Activated T-helper 1 cell treated with anti-CD3 and anti-CD28 coated beads, Interleukin-12 subunit alpha, Interleukin-12 subunit beta, Interleukin-2, Interleukin-4 antibody, amounts not matched to agents 30 ng/mL and 10 ng/mL and 1 ng/mL, durations not matched to agents 14 hours and 24 hours and 36 hours (primary cell): ENCODE measurements around the gene CYP26C1. TPM values are rescaled to one million over a fixed set of nuclear protein-coding genes. Genes with fewer than 3 reads are reported as not detected.

ENCODE experiments used
- DNase-seq: peaks from one replicate; pipeline ENCODE4 v3.0.0; 2021; ENCODE audit warnings: low spot score
- H3K27ac Mint-ChIP-seq: one replicate; pipeline ENCODE4 v1.8.0; 2021; ENCODE audit warnings: mild to moderate bottlenecking, mixed read lengths
- H3K27me3 Mint-ChIP-seq: one replicate; pipeline ENCODE4 v1.8.0; 2022; ENCODE audit warnings: mild to moderate bottlenecking, moderate library complexity, mixed read lengths; ENCODE audit not compliant: insufficient read depth
- H3K36me3 Mint-ChIP-seq: one replicate; pipeline ENCODE4 v1.8.0; 2021; ENCODE audit warnings: low read depth, mixed read lengths
- H3K4me1 Mint-ChIP-seq: one replicate; pipeline ENCODE4 v1.8.0; 2021; ENCODE audit warnings: low read depth, mixed read lengths
- H3K4me3 Mint-ChIP-seq: one replicate; pipeline ENCODE4 v1.8.0; 2021; ENCODE audit warnings: mild to moderate bottlenecking, moderate library complexity, mixed read lengths
- H3K9me3 Mint-ChIP-seq: one replicate; pipeline ENCODE4 v1.8.0; 2021; ENCODE audit warnings: mixed read lengths
- intact Hi-C: fragments of 100-400 bp; cut with micrococcal nuclease; formaldehyde crosslinking; loops from one replicate; pipeline ENCODE4 v1.15.1; 2024
- total RNA-seq: library from RNA; stranded (reverse); gene quantifications from 2 replicates; pipeline ENCODE4 v1.2.3, GENCODE V29; 2022

Gene CYP26C1
- total RNA-seq, 1 donor from 2014 or later, result not detected

GRCh38 chr10:93074597-93075368, 14.2 kb downstream of the CYP26C1 start:
- no peak overlapping the region for H3K27ac Mint-ChIP-seq
- intact Hi-C loops, result loop anchor here (1.0 to 10.0 kb wide), 5 partner anchors 12 to 430 kb away; no protein-coding TSS in a partner anchor
- no peaks in the 10 kb centered on the region for H3K36me3 Mint-ChIP-seq
- no peaks in the 10 kb centered on the region for H3K9me3 Mint-ChIP-seq
- no peak for DNase-seq
- H3K4me1 Mint-ChIP-seq, result peaks cover 16% of the 10 kb centered on the region
- peaks cover 81% of the 10 kb centered on the region for H3K27me3 Mint-ChIP-seq
- H3K4me3 Mint-ChIP-seq, result peak overlapping the region; percentile 39

DNA sequence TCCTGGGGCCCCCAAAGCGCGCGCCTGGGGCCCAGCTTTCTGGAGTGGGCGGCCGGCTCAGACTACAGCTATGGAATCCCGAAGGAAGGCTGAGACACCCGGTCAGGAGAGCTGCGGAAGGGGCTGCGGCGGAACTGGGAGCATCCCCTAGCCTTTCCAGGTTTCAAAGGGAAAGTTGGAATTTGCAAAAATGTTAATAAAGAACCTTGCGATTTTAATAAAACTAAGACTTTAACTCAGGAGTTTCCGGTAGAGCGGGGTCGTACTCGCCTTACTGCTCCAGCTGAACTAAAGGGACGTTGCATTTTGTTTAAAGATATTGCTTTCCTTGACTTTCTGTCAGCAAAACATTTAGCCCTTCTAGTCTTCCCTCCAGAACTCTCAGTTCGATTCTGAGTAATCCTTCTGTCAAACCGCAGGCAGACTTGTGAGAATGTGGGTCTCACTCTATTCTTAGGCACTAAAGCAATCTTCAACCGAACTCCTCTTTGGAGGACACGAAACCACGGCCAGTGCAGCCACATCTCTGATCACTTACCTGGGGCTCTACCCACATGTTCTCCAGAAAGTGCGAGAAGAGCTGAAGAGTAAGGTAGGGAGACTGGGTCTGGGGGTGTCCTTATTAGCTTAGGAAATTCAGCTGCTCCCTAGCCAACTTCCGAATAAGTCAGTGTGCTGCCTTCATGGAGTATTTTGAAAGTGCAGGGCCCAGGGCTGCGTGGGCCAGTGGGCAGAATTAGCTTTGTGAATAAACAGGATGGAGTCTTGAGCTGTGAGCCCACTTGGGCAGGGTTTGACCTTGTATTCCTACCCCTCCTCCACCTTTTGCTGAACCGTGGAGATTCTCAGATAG, 15.0 kb downstream of the CYP26C1 start:
- peaks cover 77% of the 10 kb centered on the region for H3K27me3 Mint-ChIP-seq
- no peaks in the 10 kb centered on the region for H3K9me3 Mint-ChIP-seq
- no peak overlapping the region for H3K4me3 Mint-ChIP-seq
- H3K36me3 Mint-ChIP-seq, result no peaks in the 10 kb centered on the region
- no peak overlapping the region for H3K27ac Mint-ChIP-seq
- intact Hi-C loops, result loop anchor here (1.0 to 10.0 kb wide), 4 partner anchors 13 to 429 kb away; no protein-coding TSS in a partner anchor
- peaks cover 21% of the 10 kb centered on the region for H3K4me1 Mint-ChIP-seq
- no peak for DNase-seq

DNA sequence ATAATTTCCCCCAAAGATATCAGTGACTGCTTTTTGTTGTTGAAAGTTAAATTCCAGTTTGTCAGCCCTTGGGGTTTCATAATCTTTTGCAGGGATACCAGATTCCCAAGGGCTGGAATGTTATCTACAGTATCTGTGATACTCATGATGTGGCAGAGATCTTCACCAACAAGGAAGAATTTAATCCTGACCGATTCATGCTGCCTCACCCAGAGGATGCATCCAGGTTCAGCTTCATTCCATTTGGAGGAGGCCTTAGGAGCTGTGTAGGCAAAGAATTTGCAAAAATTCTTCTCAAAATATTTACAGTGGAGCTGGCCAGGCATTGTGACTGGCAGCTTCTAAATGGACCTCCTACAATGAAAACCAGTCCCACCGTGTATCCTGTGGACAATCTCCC, 16.3 kb downstream of the CYP26C1 start:
- no peak for DNase-seq
- Mint-ChIP-seq H3K4me1 (peaks cover 21% of the 10 kb centered on the region), H3K9me3 (no peaks in the 10 kb centered on the region), H3K27me3 (peaks cover 71% of the 10 kb centered on the region), H3K4me3 (no peak overlapping the region), H3K36me3 (no peaks in the 10 kb centered on the region), H3K27ac (no peak overlapping the region)
- intact Hi-C loops, result loop anchor here (10.0 kb wide), 2 partner anchors 192 to 428 kb away; no protein-coding TSS in a partner anchor

DNA sequence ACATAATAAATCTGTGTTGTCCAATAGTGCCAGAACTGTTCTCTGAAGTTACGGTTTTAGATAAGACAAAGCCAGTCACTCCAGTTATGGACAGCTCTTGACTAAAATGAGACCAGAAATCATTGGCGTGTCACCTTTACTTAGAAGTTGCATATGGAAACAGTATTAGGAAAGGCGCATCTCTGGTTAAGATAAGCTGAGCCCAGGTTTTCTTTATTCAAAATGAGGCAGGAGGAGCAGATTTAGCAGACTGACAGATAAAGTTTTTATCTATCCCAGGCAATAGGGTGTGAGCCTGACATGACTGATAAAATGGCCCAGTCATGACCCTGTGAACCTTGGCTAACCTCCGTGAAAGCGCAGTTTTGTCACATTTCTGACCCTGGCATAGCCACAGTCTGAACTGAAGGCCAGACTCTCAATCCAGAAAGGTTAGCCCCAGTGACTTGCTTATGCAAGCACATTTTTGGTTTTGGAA, 17.3 kb downstream of the CYP26C1 start:
- H3K27me3 Mint-ChIP-seq, result peaks cover 64% of the 10 kb centered on the region
- no peak overlapping the region for H3K27ac Mint-ChIP-seq
- peaks cover 17% of the 10 kb centered on the region for H3K4me1 Mint-ChIP-seq
- no peak overlapping the region for H3K4me3 Mint-ChIP-seq
- H3K36me3 Mint-ChIP-seq, result no peaks in the 10 kb centered on the region
- no peaks in the 10 kb centered on the region for H3K9me3 Mint-ChIP-seq
- intact Hi-C loops, result loop anchor here (10.0 kb wide), 2 partner anchors 193 to 427 kb away; no protein-coding TSS in a partner anchor
- DNase-seq, result no peak

- Mint-ChIP-seq H3K4me3 (no peak overlapping the region), H3K27ac (no peak overlapping the region), H3K36me3 (no peaks in the 10 kb centered on the region), H3K4me1 (peaks cover 9% of the 10 kb centered on the region), H3K9me3 (no peaks in the 10 kb centered on the region), H3K27me3 (peaks cover 56% of the 10 kb centered on the region)
- intact Hi-C loops, result loop anchor here (1.0 to 10.0 kb wide), 5 partner anchors 195 to 425 kb away; partner anchors contain the start of gene MYOF
- no peak for DNase-seq
These were observed 19.2 kb downstream of the CYP26C1 start for GRCh38 chr10:93079663-93080349.

GRCh38 chr10:93080350-93081046, 19.9 kb downstream of the CYP26C1 start:
- Mint-ChIP-seq H3K4me3 (no peak overlapping the region), H3K27ac (no peak overlapping the region), H3K9me3 (no peaks in the 10 kb centered on the region), H3K36me3 (no peaks in the 10 kb centered on the region), H3K27me3 (peaks cover 49% of the 10 kb centered on the region), H3K4me1 (peaks cover 5% of the 10 kb centered on the region)
- intact Hi-C loops, result loop anchor here (1.0 kb wide), 3 partner anchors 209 to 402 kb away; partner anchors contain the start of gene MYOF
- DNase-seq, result peak; percentile 23

DNA sequence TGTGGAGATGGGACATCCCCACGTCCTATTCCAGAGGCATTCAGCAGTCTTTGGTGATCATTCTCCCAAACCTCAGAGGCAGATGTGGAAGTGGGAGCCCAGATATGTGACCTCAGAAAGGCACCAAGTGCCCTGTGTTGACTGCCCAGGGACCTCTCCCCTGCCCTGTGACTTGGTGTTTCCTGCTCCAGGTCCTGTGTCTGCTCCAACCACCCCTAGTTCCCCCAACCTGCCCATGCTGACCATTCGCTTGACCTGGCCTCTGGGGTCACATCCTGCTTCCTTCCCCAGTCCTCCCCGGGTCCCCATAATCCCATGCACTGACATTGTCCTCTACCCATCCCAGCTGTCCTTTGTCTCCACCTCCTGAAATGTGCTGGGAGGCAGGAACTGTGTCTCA, 20.7 kb downstream of the CYP26C1 start:
- Mint-ChIP-seq H3K27ac (no peak overlapping the region), H3K9me3 (no peaks in the 10 kb centered on the region), H3K36me3 (no peaks in the 10 kb centered on the region), H3K4me1 (peaks cover 5% of the 10 kb centered on the region), H3K27me3 (peaks cover 41% of the 10 kb centered on the region), H3K4me3 (no peak overlapping the region)
- intact Hi-C loops, result no loop called here
- DNase-seq, result no peak

- H3K4me3 Mint-ChIP-seq, result no peak overlapping the region
- intact Hi-C loops, result no loop called here
- H3K4me1 Mint-ChIP-seq, result peaks cover 5% of the 10 kb centered on the region
These were observed 21.2 kb downstream of the CYP26C1 start for GRCh38 chr10:93081834-93082233.

GRCh38 chr10:93083743-93084539, 23.3 kb downstream of the CYP26C1 start:
- H3K4me1 Mint-ChIP-seq, result peaks cover 5% of the 10 kb centered on the region
- no peak overlapping the region for H3K4me3 Mint-ChIP-seq
- no peak for DNase-seq
- peaks cover 22% of the 10 kb centered on the region for H3K27me3 Mint-ChIP-seq
- no peak overlapping the region for H3K27ac Mint-ChIP-seq
- no peaks in the 10 kb centered on the region for H3K36me3 Mint-ChIP-seq
- H3K9me3 Mint-ChIP-seq, result no peaks in the 10 kb centered on the region
- intact Hi-C loops, result no loop called here

More at GRCh38 chr10:93081834-93082233, 21.2 kb downstream of the CYP26C1 start:
- no peak overlapping the region for H3K27ac Mint-ChIP-seq
- H3K9me3 Mint-ChIP-seq, result no peaks in the 10 kb centered on the region
- peaks cover 36% of the 10 kb centered on the region for H3K27me3 Mint-ChIP-seq
- no peaks in the 10 kb centered on the region for H3K36me3 Mint-ChIP-seq
- DNase-seq, result no peak

DNA sequence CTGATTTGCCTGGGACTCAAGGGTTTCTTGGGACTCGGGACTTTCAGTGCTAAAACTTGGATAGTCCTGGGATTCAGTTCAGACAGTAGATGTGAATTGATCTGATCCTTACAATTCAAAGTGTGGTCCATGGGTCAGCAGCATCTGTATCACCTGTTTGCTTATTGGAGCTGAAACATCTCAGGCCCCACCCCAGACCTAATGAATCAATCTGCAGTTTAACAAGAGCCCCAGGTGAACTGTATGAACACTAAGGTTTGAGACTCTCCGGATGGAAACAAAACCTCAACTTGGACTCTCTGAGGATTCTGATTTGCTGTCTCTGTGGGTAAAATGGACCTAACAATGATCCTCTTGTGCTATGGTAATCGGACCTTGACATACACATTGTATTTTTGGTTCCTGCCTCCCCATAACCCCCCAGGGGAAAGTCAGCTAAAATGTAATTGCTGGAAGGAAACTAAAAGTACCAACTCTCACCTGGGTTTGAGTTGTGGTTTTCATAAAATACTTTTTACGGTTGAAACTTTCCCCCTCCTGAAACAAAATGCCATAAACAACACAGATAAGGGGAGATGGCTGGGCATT, 24.8 kb downstream of the CYP26C1 start:
- DNase-seq, result no peak
- no peak overlapping the region for H3K4me3 Mint-ChIP-seq
- intact Hi-C loops, result no loop called here
- H3K4me1 Mint-ChIP-seq, result peaks cover under 1% of the 10 kb centered on the region
- no peaks in the 10 kb centered on the region for H3K36me3 Mint-ChIP-seq
- no peaks in the 10 kb centered on the region for H3K9me3 Mint-ChIP-seq
- H3K27me3 Mint-ChIP-seq, result peaks cover 12% of the 10 kb centered on the region
- no peak overlapping the region for H3K27ac Mint-ChIP-seq

DNA sequence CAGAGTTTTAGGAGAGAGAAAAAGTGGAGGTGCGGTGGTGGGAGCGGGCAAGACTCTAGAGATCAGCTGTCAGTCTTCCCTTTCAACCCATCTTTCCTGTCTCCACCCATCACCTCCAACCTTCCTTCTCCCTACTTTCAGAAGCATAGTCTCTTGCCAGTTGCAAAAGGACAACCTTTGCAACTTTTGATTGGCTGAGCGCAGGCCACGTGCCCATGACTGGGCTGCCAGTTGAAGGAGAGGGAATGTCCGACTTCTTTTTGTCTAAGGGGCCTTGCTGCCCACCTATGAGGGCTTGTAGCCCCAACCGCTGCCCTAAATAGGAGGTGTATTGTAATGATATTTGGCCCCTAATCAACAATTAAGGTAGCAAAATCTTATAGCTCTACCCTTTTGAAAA, 25.7 kb downstream of the CYP26C1 start:
- intact Hi-C loops, result no loop called here
- H3K9me3 Mint-ChIP-seq, result no peaks in the 10 kb centered on the region
- no peaks in the 10 kb centered on the region for H3K4me1 Mint-ChIP-seq
- no peak overlapping the region for H3K4me3 Mint-ChIP-seq
- H3K27me3 Mint-ChIP-seq, result peaks cover 12% of the 10 kb centered on the region
- no peaks in the 10 kb centered on the region for H3K36me3 Mint-ChIP-seq
- DNase-seq, result no peak
- no peak overlapping the region for H3K27ac Mint-ChIP-seq
